ENCODE data around the gene AUTS2. TPM values are rescaled to one million over a fixed set of nuclear protein-coding genes. Genes with fewer than 3 reads are reported as not detected.
A peak's percentile ranks its signal among the peaks of the same experiment; 100 is the strongest.

Gene AUTS2
- total and polyA plus RNA-seq, 11 donors, result 3.4 to 14.0 (median 7.3) TPM

DNA sequence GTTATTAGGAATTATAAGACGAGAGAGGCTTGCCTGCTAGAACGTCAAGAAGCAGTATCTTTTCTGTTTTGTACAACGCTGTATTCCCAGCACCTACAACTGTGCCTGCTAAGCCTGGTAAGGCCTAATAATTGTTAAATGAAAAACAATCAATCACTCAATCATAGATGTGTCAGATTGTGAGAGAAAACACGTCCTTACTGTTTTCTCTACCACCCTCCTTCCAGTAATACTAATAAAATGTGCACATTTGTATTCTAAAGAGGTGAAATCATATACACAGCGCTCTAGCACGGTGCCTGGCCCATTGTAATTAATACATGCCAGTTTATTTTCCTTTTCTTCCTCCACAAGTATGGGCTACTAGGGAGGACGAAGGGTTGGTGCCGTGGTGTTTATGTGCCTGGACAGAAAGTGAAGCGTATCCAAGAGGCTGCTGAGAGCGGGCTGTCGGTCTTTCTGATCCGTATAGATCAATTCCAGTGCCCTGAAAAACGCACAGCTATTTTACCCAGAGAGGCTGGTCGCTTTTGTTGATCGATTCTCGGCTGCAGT lies 1.5 kb upstream of the AUTS2 start:
- WGBS, 4 donors, result 28 to 34% (median 32%) methylated on average over 14 to 16 of the region's 16 CpGs
- Histone ChIP-seq H3K27ac (peak overlapping the region; percentile 72 to 95 (median 87)), H3K9me3 (no peaks in the 10 kb centered on the region)

DNA sequence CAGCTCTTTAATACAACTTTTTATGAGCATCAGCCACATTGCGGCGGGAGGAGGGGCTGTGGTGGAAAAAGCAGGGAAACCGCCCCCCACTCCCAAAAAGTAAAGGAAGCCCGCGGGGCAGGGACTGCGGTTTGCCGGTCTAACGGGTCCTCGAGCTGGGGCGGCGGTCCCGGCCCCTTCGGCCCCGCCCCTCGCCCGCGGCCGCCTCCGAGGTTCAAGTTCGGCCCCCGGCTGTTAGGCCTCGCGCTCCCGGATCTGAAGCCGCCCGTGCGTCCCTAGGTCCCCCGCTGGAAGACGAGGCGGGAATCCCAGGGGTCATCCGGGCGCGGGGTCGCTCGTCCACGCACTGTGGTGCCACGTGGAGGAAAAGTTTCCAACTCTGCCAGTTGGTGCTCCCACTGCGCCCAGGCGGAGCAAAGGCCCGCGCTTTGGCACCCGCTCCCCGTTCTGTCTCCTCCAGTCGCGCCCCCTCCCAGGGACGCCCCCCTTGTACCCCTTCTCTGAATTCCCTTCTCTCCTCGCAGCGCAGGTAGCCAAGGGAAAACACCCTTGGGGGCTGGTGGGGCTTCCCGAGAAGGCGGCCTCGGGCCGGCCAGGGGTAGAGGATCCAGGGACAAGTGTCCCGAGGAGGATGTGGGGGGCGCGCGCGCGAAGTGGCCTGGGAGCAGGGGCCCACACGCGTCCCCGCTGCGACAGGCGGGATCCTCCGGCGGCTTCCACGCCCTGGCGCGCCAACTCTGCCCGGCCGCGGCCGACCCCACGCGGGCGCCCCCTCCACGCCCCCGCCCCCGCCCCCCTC lies 798 bp upstream of the AUTS2 start:
- H3K27ac ChIP-seq, result peak overlapping the region; percentile 72 to 95 (median 87)
- peak; percentile 22 to 49 (median 42) for ATAC-seq
- intact Hi-C loops (cut with DNase I), result loop anchor here in 4 of 10 donors (2.0 to 10.0 kb wide), 5 partner anchors 139 to 1097 kb away; no protein-coding TSS in a partner anchor
- DNase-seq, result peak; percentile 44 to 77 (median 60)
- H3K36me3 ChIP-seq, result no peaks in the 10 kb centered on the region
- peaks cover 0 to 34% (median 4%) of the 10 kb centered on the region in 12 donors for H3K4me1 ChIP-seq
- no peak for TF ChIP-seq POLR2A (IDR thresholded peaks at IDR 0.05)
- TF ChIP-seq, protein P1, sequence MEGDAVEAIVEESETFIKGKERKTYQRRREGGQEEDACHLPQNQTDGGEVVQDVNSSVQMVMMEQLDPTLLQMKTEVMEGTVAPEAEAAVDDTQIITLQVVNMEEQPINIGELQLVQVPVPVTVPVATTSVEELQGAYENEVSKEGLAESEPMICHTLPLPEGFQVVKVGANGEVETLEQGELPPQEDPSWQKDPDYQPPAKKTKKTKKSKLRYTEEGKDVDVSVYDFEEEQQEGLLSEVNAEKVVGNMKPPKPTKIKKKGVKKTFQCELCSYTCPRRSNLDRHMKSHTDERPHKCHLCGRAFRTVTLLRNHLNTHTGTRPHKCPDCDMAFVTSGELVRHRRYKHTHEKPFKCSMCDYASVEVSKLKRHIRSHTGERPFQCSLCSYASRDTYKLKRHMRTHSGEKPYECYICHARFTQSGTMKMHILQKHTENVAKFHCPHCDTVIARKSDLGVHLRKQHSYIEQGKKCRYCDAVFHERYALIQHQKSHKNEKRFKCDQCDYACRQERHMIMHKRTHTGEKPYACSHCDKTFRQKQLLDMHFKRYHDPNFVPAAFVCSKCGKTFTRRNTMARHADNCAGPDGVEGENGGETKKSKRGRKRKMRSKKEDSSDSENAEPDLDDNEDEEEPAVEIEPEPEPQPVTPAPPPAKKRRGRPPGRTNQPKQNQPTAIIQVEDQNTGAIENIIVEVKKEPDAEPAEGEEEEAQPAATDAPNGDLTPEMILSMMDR (IDR thresholded peaks at IDR 0.05), result no peak
- no peaks in the 10 kb centered on the region for H3K27me3 ChIP-seq
- H3K4me3 ChIP-seq, result peak overlapping the region; percentile 65 to 98 (median 85)
- no peaks in the 10 kb centered on the region for H3K9me3 ChIP-seq
- 0 to 2% (median 1%) methylated on average over 48 to 78 of the region's 78 CpGs for WGBS, 4 donors

More for the DNA sequence above, 1.5 kb upstream of the AUTS2 start:
- intact Hi-C loops (cut with DNase I), result loop anchor here in 3 of 10 donors (5.0 to 10.0 kb wide), 4 partner anchors 139 to 1098 kb away; no protein-coding TSS in a partner anchor
- H3K36me3 ChIP-seq, result no peaks in the 10 kb centered on the region
- H3K4me3 ChIP-seq, result peak overlapping the region; percentile 65 to 98 (median 85)
- DNase-seq, result no peak
- H3K4me1 ChIP-seq, result peaks cover 0 to 34% (median 4%) of the 10 kb centered on the region in 12 donors
- TF ChIP-seq, protein P1 (IDR thresholded peaks at IDR 0.05), result no peak
- no peak for TF ChIP-seq POLR2A (IDR thresholded peaks at IDR 0.05)
- no peaks in the 10 kb centered on the region for H3K27me3 ChIP-seq
- no peak for ATAC-seq

DNA sequence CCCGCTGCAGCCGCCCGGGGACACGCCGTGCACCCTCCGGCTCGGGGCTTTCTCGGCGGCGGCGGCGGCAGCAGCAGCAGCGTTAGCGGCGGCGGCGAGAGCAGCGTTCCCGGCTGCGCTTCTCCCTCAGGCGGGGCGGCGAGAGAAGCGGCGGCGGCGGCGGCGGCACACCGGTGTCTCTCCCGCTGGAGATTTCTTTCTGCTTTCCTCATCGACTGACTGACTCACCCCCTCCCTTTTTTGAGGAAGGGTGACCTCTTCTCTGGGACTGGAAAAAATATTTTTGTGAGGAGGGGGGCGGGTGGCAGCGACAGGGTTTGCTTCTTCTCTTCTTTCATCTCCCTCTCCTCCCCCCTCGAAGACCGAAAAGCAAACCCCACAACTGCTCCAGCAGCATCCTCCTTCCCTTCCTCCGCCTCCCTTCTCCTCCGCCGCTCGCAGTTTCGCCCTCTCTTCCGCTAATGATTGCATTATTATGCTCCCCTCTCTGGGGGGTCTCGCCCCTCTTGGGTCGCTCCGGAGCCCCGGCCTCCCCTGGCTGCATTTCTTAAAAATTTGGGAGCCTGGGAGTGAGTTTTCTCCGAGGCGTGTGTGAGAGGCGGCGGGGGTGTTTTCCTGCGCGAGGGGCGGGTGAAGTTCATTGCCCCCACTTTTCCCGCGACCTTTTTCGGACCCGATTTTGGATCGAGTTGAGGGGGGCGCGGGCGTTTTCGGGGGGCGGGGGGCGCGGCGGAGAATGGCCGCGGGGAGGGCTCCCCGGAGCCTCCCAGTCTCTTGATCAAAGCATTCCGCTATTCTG lies 411 bp downstream of the AUTS2 start:
- Histone ChIP-seq H3K27ac (peak overlapping the region; percentile 32 to 95 (median 82)), H3K9me3 (no peaks in the 10 kb centered on the region), H3K27me3 (no peaks in the 10 kb centered on the region), H3K4me1 (peaks cover 0 to 34% (median 6%) of the 10 kb centered on the region in 12 donors), H3K36me3 (no peaks in the 10 kb centered on the region), H3K4me3 (peak overlapping the region; percentile 65 to 98 (median 85))
- ATAC-seq (peak in 2 of 4 donors; percentile 9 to 21), DNase-seq (peak; percentile 24 to 56 (median 33))
- peak in 1 of 2 donors; percentile 19 for TF ChIP-seq POLR2A (IDR thresholded peaks at IDR 0.05)
- TF ChIP-seq, protein P1 (IDR thresholded peaks at IDR 0.05), result no peak
- intact Hi-C loops (cut with DNase I), result loop anchor here in 4 of 10 donors (2.0 to 10.0 kb wide), 5 partner anchors 140 to 1096 kb away; no protein-coding TSS in a partner anchor
- 0 to 2% (median 1%) methylated on average over 45 to 70 of the region's 70 CpGs for WGBS, 4 donors
